ENCODE data around the gene FOXP1.

DNA sequence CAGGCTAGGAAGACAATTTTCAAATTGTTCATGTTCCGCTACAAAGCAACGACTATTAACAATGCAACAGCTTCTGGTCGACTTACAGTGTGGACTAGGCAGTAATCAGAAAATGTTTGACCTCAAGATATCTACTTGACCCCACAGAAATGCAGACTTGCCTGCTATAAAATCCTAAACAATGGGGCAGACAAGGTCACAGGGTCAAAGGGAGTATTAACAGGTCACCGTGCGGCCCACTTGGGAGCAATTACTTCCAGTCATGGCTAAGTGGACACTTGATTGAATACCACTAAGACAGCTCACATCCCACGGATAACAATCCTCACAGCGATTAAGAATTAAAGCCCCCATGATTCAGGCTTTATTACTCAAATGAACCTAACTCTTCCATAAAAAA lies 58.9 kb downstream of the FOXP1 start:
- TF ChIP-seq, protein P1, sequence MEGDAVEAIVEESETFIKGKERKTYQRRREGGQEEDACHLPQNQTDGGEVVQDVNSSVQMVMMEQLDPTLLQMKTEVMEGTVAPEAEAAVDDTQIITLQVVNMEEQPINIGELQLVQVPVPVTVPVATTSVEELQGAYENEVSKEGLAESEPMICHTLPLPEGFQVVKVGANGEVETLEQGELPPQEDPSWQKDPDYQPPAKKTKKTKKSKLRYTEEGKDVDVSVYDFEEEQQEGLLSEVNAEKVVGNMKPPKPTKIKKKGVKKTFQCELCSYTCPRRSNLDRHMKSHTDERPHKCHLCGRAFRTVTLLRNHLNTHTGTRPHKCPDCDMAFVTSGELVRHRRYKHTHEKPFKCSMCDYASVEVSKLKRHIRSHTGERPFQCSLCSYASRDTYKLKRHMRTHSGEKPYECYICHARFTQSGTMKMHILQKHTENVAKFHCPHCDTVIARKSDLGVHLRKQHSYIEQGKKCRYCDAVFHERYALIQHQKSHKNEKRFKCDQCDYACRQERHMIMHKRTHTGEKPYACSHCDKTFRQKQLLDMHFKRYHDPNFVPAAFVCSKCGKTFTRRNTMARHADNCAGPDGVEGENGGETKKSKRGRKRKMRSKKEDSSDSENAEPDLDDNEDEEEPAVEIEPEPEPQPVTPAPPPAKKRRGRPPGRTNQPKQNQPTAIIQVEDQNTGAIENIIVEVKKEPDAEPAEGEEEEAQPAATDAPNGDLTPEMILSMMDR (IDR thresholded peaks at IDR 0.05): no peak
- no peak for TF ChIP-seq EZH2 (IDR thresholded peaks at IDR 0.05; ENCODE audit: borderline replicate concordance, insufficient read depth, low read depth, low read length, poor library complexity, severe bottlenecking)

Measured in B cell (primary cell).